ENCODE data around the gene PDS5A.

The PDS5A gene

DNA sequence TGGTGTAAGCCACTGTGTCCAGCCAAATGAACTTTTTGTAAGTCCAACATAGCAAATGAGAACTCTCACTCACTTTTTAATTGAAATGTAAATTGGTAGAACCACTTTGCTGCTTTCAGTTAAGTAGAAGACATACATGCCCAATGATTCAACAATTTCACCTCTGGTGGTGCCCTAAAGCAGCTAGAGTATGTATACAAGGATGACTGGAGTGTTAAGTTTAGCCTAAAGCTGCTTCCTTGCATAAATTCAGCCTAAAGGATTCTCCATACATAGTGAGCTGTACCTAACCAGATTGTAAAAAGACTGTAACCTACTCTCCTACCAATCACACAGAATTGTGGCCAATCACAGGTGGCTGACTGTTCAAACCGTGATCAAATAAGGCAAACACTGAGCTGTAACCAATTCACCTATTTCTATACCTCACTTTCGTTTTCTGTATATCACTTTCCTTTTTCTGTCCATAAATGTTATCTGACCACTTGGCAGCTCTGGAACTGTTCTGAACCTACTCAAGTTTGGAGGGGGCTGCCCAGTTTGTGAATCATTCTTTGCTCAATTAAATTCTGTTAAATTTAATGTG, 39.9 kb downstream of the PDS5A start:
- H3K27ac ChIP-seq: no peak overlapping the region
- no peaks in the 10 kb centered on the region for H3K9me3 ChIP-seq
- peaks cover 100% of the 10 kb centered on the region for H4K20me1 ChIP-seq
- TF ChIP-seq Cebpa-rat (IDR thresholded peaks at IDR 0.05): no peak
- H3K36me3 ChIP-seq: peaks cover 67% of the 10 kb centered on the region
- no peaks in the 10 kb centered on the region for H3K27me3 ChIP-seq
- no peak overlapping the region for H3K4me2 ChIP-seq
- no peak overlapping the region for H3K9ac ChIP-seq
- peaks cover 18% of the 10 kb centered on the region for H3K4me1 ChIP-seq
- no peak overlapping the region for H3K4me3 ChIP-seq

DNA sequence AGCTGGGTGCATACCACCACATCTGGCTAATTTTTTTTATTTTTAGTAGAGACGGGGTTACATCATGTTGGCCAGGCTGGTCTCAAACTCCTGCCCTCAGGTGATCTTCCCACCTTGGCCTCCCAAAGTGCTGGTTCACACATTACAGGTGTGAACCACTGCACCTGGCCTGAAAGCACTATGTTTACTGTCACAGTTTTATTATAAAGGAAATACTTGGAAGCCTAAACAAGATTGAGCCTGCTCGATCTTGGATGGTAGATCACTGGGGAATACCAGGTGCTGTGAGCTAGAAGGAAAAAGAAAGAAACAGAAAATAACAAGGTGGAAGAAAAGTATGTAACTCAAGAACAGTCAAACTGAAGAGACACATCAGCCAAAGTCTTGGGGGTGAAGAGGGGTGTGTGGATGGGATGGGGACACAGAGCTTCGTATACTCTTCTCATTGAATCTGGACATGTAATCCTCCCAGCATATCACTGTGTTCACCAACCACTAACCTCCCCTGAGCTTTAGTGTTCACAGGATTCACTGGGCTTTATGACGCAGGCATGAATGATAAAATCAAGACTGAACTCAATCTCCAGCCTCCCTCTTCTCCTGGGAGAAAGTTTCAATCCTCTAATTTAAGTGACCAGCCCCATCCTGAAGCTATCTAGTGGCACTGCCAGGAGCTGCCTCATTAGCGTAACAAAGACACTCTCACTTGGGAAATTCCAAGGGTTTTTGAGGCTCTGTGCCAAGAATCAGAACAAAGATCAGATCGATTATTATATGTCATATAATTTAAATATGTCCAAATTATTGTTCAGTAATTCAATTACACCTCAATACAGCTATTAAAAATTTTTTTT, 40.9 kb downstream of the PDS5A start:
- Histone ChIP-seq H3K9ac (no peak overlapping the region), H3K9me3 (no peaks in the 10 kb centered on the region)
- no peak for TF ChIP-seq Cebpa-rat (IDR thresholded peaks at IDR 0.05)

DNA sequence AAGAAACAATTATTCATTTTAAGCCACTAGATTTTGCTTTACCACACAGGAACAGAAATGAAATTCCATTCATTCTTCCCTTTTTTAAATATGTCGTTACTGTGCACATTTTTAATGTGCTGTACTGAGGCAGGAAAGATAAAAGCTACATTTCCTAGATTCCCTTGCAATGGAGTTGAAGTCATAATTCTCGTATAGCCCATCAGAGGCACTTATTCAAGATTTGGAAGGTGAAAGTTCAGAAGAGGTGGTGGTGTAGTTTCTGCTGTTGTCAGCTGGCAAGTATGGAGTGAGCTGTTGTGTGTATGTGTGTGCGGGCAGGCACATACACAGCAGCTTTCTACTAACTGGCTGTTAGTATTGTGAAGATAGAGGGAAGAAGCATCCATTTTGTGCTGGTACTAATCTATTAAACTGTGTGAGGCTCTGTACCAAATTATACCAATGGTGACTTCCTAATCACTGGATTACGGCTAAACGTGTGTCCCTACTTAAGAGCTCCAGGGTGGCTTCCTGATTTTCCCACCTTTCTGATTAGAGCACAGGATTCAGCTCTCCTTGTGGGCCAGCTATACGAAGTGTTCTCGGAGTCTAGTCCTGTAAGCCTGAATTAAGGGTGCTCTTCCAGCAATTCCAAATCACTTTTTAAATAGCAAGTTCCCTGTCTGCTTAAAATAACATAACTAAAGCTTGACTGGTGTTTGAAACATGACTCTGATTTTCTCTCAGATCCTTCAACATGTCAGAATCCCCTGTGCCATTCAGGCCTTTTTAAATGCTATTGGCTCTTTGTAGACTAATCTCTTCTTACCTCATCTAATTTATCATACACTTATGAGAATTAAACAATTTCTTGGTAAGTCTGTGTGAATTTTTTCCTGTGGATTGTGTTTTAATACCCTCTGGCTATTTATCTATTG, 43.8 kb downstream of the PDS5A start:
- H3K27me3 ChIP-seq: no peaks in the 10 kb centered on the region
- no peak overlapping the region for H3K9ac ChIP-seq
- H3K4me1 ChIP-seq: peaks cover 18% of the 10 kb centered on the region
- H3K4me3 ChIP-seq: no peak overlapping the region
- no peaks in the 10 kb centered on the region for H3K9me3 ChIP-seq
- H4K20me1 ChIP-seq: peaks cover 100% of the 10 kb centered on the region
- H3K27ac ChIP-seq: no peak overlapping the region
- peak overlapping the region; percentile 13 for H3K4me2 ChIP-seq
- no peak for TF ChIP-seq Cebpa-rat (IDR thresholded peaks at IDR 0.05)
- peaks cover 58% of the 10 kb centered on the region for H3K36me3 ChIP-seq

More for the DNA sequence above, 40.9 kb downstream of the PDS5A start:
- peaks cover 100% of the 10 kb centered on the region for H4K20me1 ChIP-seq
- H3K4me2 ChIP-seq: no peak overlapping the region
- H3K4me1 ChIP-seq: peaks cover 18% of the 10 kb centered on the region
- H3K4me3 ChIP-seq: no peak overlapping the region
- H3K27ac ChIP-seq: no peak overlapping the region
- no peaks in the 10 kb centered on the region for H3K27me3 ChIP-seq
- H3K36me3 ChIP-seq: peaks cover 69% of the 10 kb centered on the region

DNA sequence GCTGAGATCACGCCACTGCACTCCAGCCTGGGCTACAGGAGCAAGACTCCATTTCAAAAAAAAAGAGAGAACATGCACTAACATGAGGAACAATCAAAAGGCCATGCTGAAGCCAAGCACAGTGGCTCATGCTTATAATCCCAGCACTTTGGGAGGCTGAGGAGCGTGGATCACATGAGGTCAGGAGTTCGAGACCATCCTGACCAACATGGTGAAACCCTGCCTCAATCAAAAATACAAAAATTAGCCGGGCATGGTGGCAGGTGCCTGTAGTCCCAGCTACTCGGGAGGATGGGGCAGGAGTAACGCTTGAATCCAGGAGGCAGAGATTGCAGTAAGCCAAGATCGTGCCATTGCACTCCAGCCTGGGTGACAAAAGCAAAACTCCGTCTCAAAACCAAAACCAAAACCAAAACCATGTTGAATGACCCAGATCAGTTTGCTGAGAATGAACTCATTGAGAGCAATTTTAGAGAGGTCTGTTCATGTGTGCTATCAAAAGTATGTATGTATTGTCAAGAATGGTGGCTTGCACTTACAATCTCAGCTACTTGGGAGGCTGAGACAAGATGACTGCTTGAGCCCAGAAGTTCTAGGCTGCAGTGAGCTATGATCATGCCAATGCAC, 44.8 kb downstream of the PDS5A start:
- no peak overlapping the region for H3K4me3 ChIP-seq
- H3K4me2 ChIP-seq: 0 out of 2 replicates have a peak overlapping the region, but pooled peaks have one; percentile 13

DNA sequence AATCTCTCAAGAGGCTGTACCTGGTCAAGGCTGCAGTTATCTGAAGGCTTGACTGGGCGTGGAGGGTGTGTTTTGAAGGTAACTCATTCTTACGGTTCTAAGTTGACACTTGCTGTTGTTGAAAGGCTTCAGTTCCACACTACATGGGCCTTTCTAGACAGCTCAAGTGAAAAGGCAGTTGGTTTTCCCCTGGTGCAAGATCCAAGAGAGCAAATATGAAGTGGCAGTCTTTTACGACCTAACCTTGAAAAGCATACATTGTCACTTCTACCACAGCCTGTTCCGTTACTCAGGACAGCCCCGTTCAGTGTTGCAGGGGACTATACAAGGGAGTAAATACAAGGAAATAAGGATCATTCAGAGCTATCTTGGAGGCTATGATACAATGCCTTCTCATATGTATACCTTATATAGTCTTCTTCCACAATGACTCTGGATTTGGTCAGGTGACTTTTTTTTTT, 46.2 kb downstream of the PDS5A start:
- H3K27me3 ChIP-seq: no peaks in the 10 kb centered on the region
- no peak overlapping the region for H3K27ac ChIP-seq
- peaks cover 50% of the 10 kb centered on the region for H3K36me3 ChIP-seq
- no peak overlapping the region for H3K4me2 ChIP-seq
- H3K9me3 ChIP-seq: no peaks in the 10 kb centered on the region
- H3K9ac ChIP-seq: no peak overlapping the region
- peaks cover 18% of the 10 kb centered on the region for H3K4me1 ChIP-seq
- peaks cover 92% of the 10 kb centered on the region for H4K20me1 ChIP-seq
- no peak overlapping the region for H3K4me3 ChIP-seq
- no peak for TF ChIP-seq Cebpa-rat (IDR thresholded peaks at IDR 0.05)

More for the DNA sequence above, 44.8 kb downstream of the PDS5A start:
- Histone ChIP-seq H4K20me1 (peaks cover 100% of the 10 kb centered on the region), H3K27ac (no peak overlapping the region), H3K4me1 (peaks cover 18% of the 10 kb centered on the region), H3K36me3 (peaks cover 55% of the 10 kb centered on the region), H3K27me3 (no peaks in the 10 kb centered on the region), H3K9me3 (no peaks in the 10 kb centered on the region), H3K9ac (no peak overlapping the region)
- no peak for TF ChIP-seq Cebpa-rat (IDR thresholded peaks at IDR 0.05)

DNA sequence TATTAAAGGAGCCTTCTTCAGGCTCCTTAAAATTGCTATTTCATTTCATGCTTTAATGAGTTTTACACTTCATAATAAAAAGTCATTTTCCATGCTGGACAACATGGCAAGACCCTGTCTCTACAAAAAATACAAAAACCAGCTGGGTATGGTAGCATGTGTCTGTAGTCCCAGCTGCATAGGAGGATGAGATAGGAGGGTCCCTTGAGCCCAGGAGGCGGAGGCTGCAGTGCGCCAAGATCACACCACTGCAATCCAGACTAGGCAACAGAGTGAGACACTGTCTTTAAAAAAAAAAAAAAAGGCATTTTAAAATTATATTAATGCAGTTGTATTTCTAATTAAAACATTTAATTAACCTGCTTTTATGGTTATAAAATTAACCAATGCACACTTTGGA, 49.2 kb downstream of the PDS5A start:
- Histone ChIP-seq H3K9me3 (no peaks in the 10 kb centered on the region), H3K4me1 (peaks cover 8% of the 10 kb centered on the region), H3K27me3 (no peaks in the 10 kb centered on the region), H3K4me2 (no peak overlapping the region), H3K4me3 (no peak overlapping the region), H3K36me3 (peaks cover 66% of the 10 kb centered on the region), H3K27ac (no peak overlapping the region), H4K20me1 (peaks cover 70% of the 10 kb centered on the region), H3K9ac (no peak overlapping the region)
- no peak for TF ChIP-seq Cebpa-rat (IDR thresholded peaks at IDR 0.05)

DNA sequence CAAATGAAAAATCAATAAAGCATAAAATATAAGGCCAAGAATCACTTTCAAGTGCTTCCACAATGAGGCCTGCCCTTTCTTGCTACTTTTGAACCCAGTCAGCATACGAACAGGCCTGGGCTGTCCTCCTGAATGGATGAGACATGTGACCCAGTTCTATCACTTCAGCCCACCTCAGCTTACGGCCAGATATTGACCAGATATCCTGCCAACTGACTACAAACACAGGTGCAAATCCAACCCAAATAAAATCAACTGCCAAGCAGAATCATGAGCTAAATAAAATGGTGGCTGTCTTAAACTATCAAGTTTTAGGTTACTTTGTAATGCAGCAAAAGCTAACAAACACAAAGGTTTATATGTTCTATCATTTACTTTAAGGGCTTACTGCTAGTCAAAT, 53.7 kb downstream of the PDS5A start:
- Histone ChIP-seq H3K9ac (no peak overlapping the region), H4K20me1 (peaks cover 43% of the 10 kb centered on the region), H3K27ac (no peak overlapping the region), H3K4me1 (no peaks in the 10 kb centered on the region), H3K36me3 (peaks cover 72% of the 10 kb centered on the region), H3K4me3 (no peak overlapping the region), H3K9me3 (no peaks in the 10 kb centered on the region), H3K27me3 (no peaks in the 10 kb centered on the region), H3K4me2 (no peak overlapping the region)
- no peak for TF ChIP-seq Cebpa-rat (IDR thresholded peaks at IDR 0.05)

DNA sequence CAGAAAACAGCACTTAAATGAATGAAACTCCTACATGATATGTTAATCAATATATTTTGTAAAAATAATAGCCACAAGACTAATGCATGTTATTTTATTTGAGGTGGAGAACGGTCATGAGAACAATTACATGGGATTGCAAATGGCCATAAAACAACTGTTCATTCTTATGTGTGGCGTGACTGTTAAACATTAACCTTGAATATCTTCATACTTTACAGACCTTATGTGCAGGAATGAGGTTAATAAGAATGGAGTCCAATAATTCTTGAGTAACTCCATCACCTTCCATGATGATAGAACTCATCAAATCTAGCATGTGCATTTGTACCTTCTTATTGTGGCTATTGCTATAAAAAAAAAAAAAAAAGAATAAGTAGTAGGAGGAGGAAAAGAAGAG, 55.3 kb downstream of the PDS5A start:
- TF ChIP-seq Cebpa-rat (IDR thresholded peaks at IDR 0.05): no peak
- Histone ChIP-seq H3K36me3 (peaks cover 75% of the 10 kb centered on the region), H3K27me3 (no peaks in the 10 kb centered on the region), H3K9ac (no peak overlapping the region), H3K4me3 (no peak overlapping the region), H4K20me1 (peaks cover 27% of the 10 kb centered on the region), H3K27ac (no peak overlapping the region), H3K4me2 (no peak overlapping the region), H3K9me3 (no peaks in the 10 kb centered on the region), H3K4me1 (no peaks in the 10 kb centered on the region)

DNA sequence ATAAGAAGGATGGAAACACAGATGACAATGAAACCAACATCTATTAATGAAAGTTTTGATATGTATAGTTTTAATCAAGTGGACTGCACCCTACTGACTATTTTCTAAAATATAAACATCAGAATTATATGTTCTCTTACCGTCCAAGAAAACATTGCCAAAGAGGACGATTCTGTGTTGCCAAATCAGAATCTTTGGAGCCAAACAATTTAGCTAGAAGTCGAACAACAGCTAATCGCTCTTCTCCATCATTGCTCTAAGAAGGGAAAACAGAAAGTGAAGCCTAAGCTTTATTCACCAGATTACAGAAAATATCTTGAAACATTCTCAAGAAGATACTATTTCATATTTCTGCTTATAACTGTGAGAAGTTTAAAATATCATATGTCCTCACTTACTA, 64.2 kb downstream of the PDS5A start:
- Histone ChIP-seq H3K27ac (no peak overlapping the region), H3K9me3 (no peaks in the 10 kb centered on the region), H3K4me2 (no peak overlapping the region), H3K9ac (no peak overlapping the region), H4K20me1 (0 out of 2 replicates have a peak, but pooled peaks cover 9% of the 10 kb centered on the region), H3K4me3 (no peak overlapping the region), H3K36me3 (peaks cover 89% of the 10 kb centered on the region), H3K27me3 (no peaks in the 10 kb centered on the region), H3K4me1 (no peaks in the 10 kb centered on the region)
- TF ChIP-seq Cebpa-rat (IDR thresholded peaks at IDR 0.05): no peak

Measured in BLaER1 (cell line).